Ectodermal cell (in vitro differentiated cells): ENCODE measurements around the gene MCTP2.

Source experiments
- H3K27ac ChIP-seq: 2 replicates; pipeline ENCODE4 v1.7.0; 2013; ENCODE audit warnings: mild to moderate bottlenecking, low read depth, low read length; ENCODE audit not compliant: insufficient read depth, poor library complexity, severe bottlenecking
- H3K27me3 ChIP-seq: 2 replicates; pipeline ENCODE4 v1.7.0; 2013; ENCODE audit warnings: mild to moderate bottlenecking, low read length; ENCODE audit not compliant: insufficient read depth, control insufficient read depth, poor library complexity, severe bottlenecking
- H3K36me3 ChIP-seq: one replicate; pipeline ENCODE4 v1.7.0; 2013; ENCODE audit warnings: low read length; ENCODE audit not compliant: control insufficient read depth, insufficient read depth
- H3K4me1 ChIP-seq: one replicate; pipeline ENCODE4 v1.7.0; 2013; ENCODE audit warnings: low read length; ENCODE audit not compliant: control insufficient read depth, insufficient read depth
- H3K4me3 ChIP-seq: 2 replicates; pipeline ENCODE4 v1.7.0; 2013; ENCODE audit warnings: low read depth, low read length, control low read depth; ENCODE audit not compliant: insufficient read depth
- H3K9me3 ChIP-seq: 2 replicates; pipeline ENCODE4 v1.7.0; 2013; ENCODE audit warnings: mild to moderate bottlenecking, low read length, moderate library complexity; ENCODE audit not compliant: control insufficient read depth
- WGBS, 2 experiments: methylation state at CpG; one replicate each; pipeline ENCODE4 v1.1.7; 2013; ENCODE audit warnings: missing lambda C conversion rate in 2 of 2; 5-methylcytosine and 5-hydroxymethylcytosine counted together

MCTP2 gene

DNA sequence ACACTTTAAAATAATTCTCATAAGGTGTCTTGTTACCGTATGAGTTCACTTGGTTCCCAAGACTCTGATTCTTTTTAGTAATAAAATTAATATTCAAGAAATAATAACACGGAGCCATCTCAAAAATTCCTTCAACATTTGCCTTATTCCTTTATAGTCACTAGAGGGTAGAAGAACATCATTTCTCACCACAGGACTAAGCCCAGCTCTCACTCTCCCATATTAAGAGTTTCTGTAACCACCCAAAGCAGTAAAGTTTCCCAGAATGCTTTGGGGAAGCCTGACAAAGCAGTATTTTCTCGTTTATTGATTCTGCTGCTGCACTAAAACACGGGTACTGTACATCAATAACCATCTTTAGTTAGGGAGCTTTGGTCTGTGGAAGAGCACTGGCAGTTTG, 114.9 kb downstream of the MCTP2 start:
- 89 to 97% methylated on average over 3 of the region's 4 CpGs for WGBS, 2 experiments
- Histone ChIP-seq H3K9me3 (no peaks in the 10 kb centered on the region), H3K27ac (no peak overlapping the region), H3K4me1 (no peaks in the 10 kb centered on the region), H3K27me3 (no peaks in the 10 kb centered on the region), H3K4me3 (no peak overlapping the region), H3K36me3 (no peaks in the 10 kb centered on the region)

DNA sequence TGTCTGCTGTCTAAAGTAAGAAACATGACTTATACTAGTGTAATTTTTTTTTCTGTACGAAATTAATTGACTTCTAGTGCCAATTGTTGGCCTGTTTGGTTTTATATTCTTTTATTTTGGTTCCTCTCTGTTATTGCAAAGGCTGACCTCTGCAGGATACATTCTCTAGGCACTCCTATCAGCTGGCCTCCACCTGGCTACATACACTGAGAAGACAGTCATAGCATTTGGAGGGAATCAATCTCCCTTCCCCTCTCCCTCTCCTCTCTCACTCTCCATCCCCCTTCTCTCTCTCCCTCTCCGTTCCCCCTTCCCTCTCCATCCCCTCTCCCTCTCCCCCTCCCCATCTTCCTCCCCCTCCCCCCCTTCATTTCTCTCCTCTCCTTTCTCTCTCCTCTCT, 116.7 kb downstream of the MCTP2 start:
- Histone ChIP-seq H3K9me3 (no peaks in the 10 kb centered on the region), H3K4me3 (no peak overlapping the region), H3K4me1 (no peaks in the 10 kb centered on the region), H3K27ac (no peak overlapping the region), H3K27me3 (no peaks in the 10 kb centered on the region), H3K36me3 (no peaks in the 10 kb centered on the region)
- WGBS, 2 experiments, result 92 to 100% methylated on average over 1 to 2 of the region's 2 CpGs

DNA sequence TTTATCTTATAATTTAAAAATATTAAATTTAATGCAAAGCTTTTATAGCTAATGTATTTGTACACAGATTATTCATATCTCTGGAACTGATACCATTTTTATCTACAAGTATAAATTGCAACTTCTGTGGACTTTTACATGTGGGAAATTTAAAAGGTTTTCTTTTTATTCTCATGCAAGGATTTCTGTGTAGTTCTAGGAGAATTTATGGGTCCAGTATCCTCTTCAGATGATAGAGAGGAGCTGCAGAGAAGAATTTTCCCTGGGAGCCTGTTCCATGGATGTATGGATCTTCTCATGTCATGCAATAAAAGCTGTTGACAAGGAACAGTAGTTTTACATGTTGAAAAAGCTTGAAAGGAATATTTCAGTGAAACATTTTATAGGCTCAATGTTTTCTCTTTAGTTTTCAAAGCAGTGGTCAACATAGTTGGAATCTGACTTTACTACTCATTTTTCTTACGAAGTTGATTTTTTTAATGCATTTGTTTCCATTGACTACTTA, 119.7 kb downstream of the MCTP2 start:
- no peak overlapping the region for H3K4me3 ChIP-seq
- no peak overlapping the region for H3K27ac ChIP-seq
- no peaks in the 10 kb centered on the region for H3K4me1 ChIP-seq
- no peaks in the 10 kb centered on the region for H3K9me3 ChIP-seq
- no peaks in the 10 kb centered on the region for H3K36me3 ChIP-seq
- no peaks in the 10 kb centered on the region for H3K27me3 ChIP-seq
- 89% methylated on average over 1 of the region's 1 CpG; no CpG with 5 or more reads in 1 of the 2 experiments for WGBS, 2 experiments

DNA sequence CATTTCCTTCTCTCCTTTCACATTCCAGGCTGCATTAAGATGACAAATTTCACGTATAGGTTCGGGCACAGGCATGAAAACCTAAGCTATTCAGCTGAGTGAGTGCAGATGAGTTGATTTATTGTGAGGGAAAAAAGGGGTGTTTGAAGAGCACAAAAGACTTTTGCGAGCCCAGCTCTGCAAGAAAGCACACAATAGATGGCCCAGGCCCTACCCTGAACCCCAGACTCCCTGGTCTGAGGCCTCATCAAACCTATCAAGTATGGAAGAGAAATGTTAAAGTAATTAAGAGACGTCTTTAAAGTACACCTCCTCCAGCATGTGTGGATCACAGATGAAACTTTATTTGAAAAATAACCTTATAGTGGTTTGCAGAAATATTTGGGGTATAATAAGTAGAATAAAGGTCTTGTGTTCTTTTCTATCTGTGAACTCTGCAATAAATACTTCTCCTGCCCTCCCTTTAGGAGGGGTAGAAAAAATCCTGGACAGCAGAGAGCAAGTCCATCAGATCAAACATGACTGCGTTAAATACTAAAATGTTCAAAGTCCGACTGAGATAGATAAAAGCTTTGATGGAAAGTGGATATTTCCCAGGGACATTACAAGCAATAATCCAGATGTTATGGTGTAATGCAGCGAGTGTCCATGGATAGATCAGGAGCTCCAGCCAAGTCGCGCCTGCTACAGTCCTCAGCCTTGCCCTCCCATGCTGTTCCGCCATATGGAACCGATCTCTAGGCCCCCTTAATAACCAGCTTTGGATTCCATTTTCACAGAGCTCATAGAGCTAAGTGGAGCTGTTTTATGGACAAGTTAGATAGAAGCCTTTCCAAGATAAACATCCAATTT, 121.5 kb downstream of the MCTP2 start:
- H3K27ac ChIP-seq, result no peak overlapping the region
- no peak overlapping the region for H3K4me3 ChIP-seq
- H3K36me3 ChIP-seq, result no peaks in the 10 kb centered on the region
- no peaks in the 10 kb centered on the region for H3K9me3 ChIP-seq
- no peaks in the 10 kb centered on the region for H3K4me1 ChIP-seq
- H3K27me3 ChIP-seq, result no peaks in the 10 kb centered on the region
- 82 to 92% methylated on average over 10 to 11 of the region's 11 CpGs for WGBS, 2 experiments

DNA sequence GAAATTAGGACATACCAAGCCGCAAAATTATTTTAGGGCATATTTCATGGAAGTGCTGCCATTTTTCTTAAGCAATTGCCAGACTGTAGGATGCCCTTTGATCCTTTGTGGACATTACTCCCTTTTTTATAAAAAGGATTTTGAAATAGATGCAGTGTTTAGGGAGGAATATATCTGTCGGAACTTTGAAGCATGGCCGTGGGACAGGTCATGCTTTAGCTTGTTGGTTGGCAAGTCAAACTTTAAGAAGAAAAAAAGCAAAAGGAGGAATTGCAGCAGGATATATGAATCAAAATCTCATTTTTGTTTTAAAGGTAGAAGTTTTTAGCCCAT, 122.1 kb downstream of the MCTP2 start:
- no peaks in the 10 kb centered on the region for H3K27me3 ChIP-seq
- no peaks in the 10 kb centered on the region for H3K36me3 ChIP-seq
- 89 to 95% methylated on average over 3 of the region's 3 CpGs for WGBS, 2 experiments

DNA sequence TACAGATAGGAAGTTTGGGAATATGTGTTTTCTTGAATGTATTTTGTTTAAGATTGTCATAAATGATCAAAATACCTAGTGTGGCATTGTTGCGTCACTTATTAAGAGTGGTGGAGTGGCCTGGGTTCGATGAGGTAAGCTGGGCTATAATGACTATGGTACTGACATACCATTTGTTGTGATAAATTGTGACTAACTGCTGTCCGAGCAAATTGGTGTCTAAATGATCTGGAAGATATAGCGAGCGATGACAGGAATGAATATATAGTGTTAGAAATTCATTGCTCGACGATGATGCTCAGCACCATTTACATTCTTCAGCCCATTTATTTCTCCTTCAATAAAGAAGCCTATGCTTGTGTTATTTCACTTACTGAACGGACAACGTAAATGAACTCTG, 123.3 kb downstream of the MCTP2 start:
- H3K27me3 ChIP-seq, result no peaks in the 10 kb centered on the region
- H3K36me3 ChIP-seq, result no peaks in the 10 kb centered on the region
- no peak overlapping the region for H3K27ac ChIP-seq
- H3K4me1 ChIP-seq, result no peaks in the 10 kb centered on the region
- WGBS, 2 experiments, result 96% methylated on average over 9 of the region's 9 CpGs
- H3K4me3 ChIP-seq, result no peak overlapping the region
- no peaks in the 10 kb centered on the region for H3K9me3 ChIP-seq

More for the DNA sequence above, 122.1 kb downstream of the MCTP2 start:
- Histone ChIP-seq H3K4me3 (no peak overlapping the region), H3K9me3 (no peaks in the 10 kb centered on the region), H3K27ac (no peak overlapping the region), H3K4me1 (no peaks in the 10 kb centered on the region)

DNA sequence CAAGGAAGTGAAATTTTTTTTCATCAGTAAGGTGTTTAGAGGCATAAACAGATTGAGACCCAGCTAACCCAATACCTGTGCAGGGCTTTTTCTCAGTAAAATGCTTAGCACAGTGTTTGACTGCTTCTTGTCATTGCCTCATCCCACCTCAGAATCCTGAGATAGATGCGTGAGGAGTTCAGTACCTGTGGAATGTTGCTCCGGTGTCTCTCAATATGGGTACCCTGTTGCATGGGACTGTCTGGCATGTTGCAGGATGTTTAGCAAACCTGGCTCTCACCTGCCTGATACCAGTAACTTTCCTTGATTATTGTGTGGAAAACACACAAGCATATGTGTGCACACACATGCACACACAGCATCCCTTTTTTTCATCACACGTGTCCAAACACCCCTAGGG, 128.4 kb downstream of the MCTP2 start:
- no peak overlapping the region for H3K27ac ChIP-seq
- no peaks in the 10 kb centered on the region for H3K36me3 ChIP-seq
- no peaks in the 10 kb centered on the region for H3K27me3 ChIP-seq
- H3K4me3 ChIP-seq, result no peak overlapping the region
- WGBS, 2 experiments, result 93 to 97% methylated on average over 3 of the region's 3 CpGs
- H3K9me3 ChIP-seq, result no peaks in the 10 kb centered on the region
- no peaks in the 10 kb centered on the region for H3K4me1 ChIP-seq

DNA sequence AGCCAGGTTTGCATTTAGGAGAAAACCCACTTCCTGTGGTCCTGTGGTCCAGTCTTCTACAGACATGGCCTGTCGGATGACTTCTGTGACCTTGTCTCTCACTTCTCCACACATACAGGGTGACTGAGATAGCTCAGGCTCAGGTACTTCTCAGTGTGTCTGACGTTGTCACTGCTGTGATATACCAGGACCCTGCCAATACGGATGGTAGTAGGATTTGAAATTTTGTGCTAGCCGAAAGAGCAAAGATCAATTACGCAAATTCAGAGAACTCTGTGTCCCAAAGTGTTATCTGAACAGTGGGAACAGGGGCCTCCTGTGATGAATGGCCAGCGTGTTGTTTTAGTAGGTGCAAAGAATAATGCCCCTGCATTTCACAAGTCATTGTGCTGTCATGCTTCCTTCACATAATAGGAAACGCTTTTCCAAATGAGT, 128.9 kb downstream of the MCTP2 start:
- Histone ChIP-seq H3K27me3 (no peaks in the 10 kb centered on the region), H3K27ac (no peak overlapping the region), H3K4me1 (no peaks in the 10 kb centered on the region), H3K36me3 (no peaks in the 10 kb centered on the region), H3K4me3 (no peak overlapping the region), H3K9me3 (no peaks in the 10 kb centered on the region)
- 84 to 89% methylated on average over 7 of the region's 7 CpGs for WGBS, 2 experiments

DNA sequence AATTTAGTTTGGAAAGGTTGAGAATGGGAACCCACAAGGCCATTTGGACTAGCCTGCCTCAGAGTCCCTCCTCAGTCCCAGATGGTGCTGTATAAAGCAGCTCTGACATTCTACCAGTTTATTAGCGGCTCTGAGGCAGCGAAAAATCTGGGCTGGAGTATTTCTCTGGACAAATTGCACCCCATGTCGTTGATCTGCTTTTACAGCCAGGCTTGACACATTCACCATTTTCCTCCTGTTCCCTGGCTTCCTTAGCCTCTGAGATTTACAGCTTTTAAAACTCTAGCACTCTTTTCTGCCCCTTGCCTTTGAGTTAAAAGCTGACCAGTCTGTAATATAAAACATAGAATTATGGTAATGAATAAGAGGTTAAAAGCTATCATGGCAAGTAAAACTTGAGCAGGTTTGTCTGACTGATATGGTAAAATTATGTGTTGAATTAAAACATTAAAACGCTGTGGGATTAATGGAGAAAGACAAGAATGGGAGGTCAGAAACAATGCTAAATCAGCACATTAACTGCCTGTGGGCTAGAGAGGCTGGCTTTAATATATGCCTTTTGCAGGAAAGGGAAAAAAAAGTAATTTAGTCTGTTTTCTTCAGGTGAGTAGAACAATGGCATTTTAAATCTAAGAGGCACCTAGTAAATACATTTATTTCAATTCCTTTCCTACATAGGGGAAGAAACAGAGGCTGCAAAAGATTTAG, 131.2 kb downstream of the MCTP2 start:
- Histone ChIP-seq H3K4me3 (no peak overlapping the region), H3K9me3 (no peaks in the 10 kb centered on the region), H3K36me3 (no peaks in the 10 kb centered on the region), H3K27ac (no peak overlapping the region), H3K27me3 (no peaks in the 10 kb centered on the region), H3K4me1 (no peaks in the 10 kb centered on the region)
- WGBS, 2 experiments, result 91 to 93% methylated on average over 4 of the region's 4 CpGs

DNA sequence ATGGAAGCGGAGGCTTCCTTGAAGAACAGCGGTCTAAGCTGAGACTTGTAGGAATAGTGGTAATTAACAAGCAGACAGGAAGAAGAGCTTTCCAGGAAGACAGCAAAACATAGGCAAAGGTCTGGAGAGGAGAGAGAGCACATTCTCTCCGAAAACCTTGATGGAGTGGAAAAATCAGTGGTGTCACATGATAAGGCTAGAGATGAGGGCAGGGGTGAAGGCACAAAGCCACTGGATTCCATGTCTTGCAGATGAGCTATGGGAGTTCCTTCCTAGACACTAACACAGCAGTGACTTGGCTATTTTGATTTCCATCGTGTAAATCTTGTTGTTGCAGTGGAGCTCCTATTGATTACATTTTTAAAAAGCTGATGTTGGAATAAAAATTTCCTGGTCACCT, 132.0 kb downstream of the MCTP2 start:
- Histone ChIP-seq H3K4me1 (no peaks in the 10 kb centered on the region), H3K9me3 (no peaks in the 10 kb centered on the region), H3K36me3 (no peaks in the 10 kb centered on the region), H3K27me3 (no peaks in the 10 kb centered on the region), H3K4me3 (no peak overlapping the region), H3K27ac (no peak overlapping the region)
- 96% methylated on average over 4 of the region's 4 CpGs for WGBS, 2 experiments
